ENCODE measurements around the gene TMPRSS12. TPM values are rescaled to one million over a fixed set of nuclear protein-coding genes. Genes with fewer than 3 reads are reported as not detected.

TMPRSS12 gene
- polyA plus RNA-seq, 3 donors from 2014 or later = not detected

DNA sequence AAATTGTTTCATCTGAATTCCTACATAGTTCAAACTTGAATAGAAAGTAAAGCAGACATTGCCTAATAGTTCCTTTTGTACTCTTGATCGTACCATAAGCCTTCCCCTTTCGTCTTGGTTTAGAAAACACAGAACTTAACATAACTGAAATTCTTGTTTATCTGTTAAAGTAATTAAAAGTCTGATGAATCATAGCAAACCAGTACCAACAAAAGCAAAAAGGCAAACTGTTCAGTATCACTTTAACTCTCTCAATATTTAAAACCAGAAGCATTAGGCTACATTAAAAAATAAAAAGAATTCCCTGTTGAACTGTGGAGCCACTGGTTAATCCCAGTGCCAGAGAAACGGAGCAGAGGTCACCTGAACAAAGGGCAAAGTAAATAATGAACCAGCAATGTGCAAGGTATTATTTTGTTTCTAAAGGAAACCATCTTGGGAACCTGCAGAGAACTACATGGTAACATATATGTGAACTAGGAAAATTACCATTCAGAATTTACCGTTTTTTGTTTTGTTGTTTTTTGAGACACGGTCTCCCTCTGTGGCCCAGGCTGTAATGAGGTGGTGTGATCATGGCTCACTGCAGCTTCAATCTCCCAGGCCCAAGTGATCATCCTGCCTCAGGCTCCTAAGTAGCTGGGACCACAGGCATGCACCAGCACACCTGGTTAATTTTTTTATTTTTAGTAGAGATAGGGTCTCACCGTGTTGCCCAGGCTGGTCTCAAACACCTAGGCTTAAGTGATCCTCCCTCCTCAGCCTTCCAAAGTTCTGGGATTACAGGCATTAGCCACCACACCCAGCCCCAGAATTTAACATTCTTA, 92.5 kb downstream of the TMPRSS12 start:
- no peak for DNase-seq
- peaks cover 9 to 15% of the 10 kb centered on the region in 2 donors for H3K4me1 Mint-ChIP-seq
- peaks cover 5 to 24% (median 6%) of the 10 kb centered on the region in 3 donors for H3K36me3 Mint-ChIP-seq
- H3K9me3 Mint-ChIP-seq = no peaks in the 10 kb centered on the region
- H3K27me3 Mint-ChIP-seq (ENCODE audit: low read depth in 3 of 3) = no peaks in the 10 kb centered on the region
- no peak overlapping the region for H3K4me3 Mint-ChIP-seq
- peak overlapping the region in 2 of 6 donors; percentile 62 for H3K27ac Mint-ChIP-seq

DNA sequence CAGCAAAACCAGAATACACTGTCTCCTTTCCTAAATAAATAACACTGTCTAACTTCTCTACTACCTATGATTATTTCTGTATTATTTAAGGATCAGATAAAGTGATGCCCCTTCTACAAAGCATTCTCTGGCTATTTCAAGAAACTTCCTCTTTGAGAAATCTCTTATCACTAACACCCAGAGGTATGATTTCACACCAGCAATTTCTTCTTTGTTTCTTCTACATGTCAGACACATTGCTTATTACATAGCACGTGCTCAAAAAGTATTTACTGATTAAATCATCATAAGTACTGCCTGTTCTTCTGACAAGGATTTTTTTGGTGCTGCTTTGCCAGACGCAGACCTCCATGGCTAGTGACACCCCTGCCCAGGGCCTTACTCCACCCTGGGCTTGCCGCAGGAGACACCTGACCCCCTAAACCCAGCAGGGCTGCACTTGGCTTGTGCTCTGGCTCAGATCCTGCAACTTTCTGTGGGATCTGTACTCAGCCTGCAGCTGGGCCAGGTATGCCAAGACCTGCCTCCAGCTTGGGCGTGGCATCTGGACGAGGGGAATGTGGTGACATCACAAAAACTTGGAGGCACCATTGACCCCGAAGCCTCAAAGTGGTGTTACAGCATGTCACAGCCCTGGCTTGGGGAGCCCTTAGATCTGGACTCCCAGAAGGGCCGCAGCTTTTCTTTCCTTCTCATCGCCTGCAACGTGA, 94.2 kb downstream of the TMPRSS12 start:
- H3K4me1 Mint-ChIP-seq = peaks cover 9% of the 10 kb centered on the region in 2 donors
- no peaks in the 10 kb centered on the region for H3K9me3 Mint-ChIP-seq
- H3K27ac Mint-ChIP-seq = peak overlapping the region in 4 of 6 donors; percentile 5 to 58 (median 11)
- H3K27me3 Mint-ChIP-seq (ENCODE audit: low read depth in 3 of 3) = no peaks in the 10 kb centered on the region
- H3K4me3 Mint-ChIP-seq = no peak overlapping the region
- H3K36me3 Mint-ChIP-seq = peaks cover 0 to 15% (median 6%) of the 10 kb centered on the region in 3 donors
- DNase-seq = no peak

Other genes with a start within 250 kb of the TMPRSS12 start
- 10 to 100 TPM; 34.9 to 43.8 (median 37.6) TPM for gene ATF1, start 78.8 kb upstream of the TMPRSS12 start, polyA plus RNA-seq
- gene HIGD1C, start 109.6 kb downstream of the TMPRSS12 start, polyA plus RNA-seq = not detected
- 10 to 100 TPM in 2 of 3 donors, 1 to 10 TPM in 1; 9.7 to 14.8 (median 11.2) TPM for gene SLC11A2, start 183.5 kb downstream of the TMPRSS12 start, polyA plus RNA-seq
- 10 to 100 TPM; 14.9 to 40.4 (median 17.7) TPM for gene LETMD1, start 205.4 kb downstream of the TMPRSS12 start, polyA plus RNA-seq
- 1 to 10 TPM in 2 of 3 donors, under 1 TPM in 1; 0.90 to 7.9 (median 7.2) TPM for gene CSRNP2, start 240.7 kb downstream of the TMPRSS12 start, polyA plus RNA-seq

All from immature natural killer cell (primary cell).